Transverse colon (tissue), 4 donors: ENCODE measurements around the gene TRHDE.

Experiments
- CTCF ChIP-seq, 5 experiments: fragments of 200-600 bp in 3 of 5; fragments of 450-650 bp in 2 of 5; sonication (generic) in 3 of 5; IDR thresholded peaks; 1 replicate in 2 of 5; 2 replicates in 3 of 5; pipeline ENCODE4 v1.5.1; 2016 to 2017; ENCODE audit warnings: antibody characterized with exemption in 5 of 5, inconsistent platforms in 3 of 5, mild to moderate bottlenecking in 2 of 5, moderate library complexity in 1 of 5
- POLR2A ChIP-seq: fragments of 450-650 bp; IDR thresholded peaks from one replicate; pipeline ENCODE4 v1.6.1; 2016; ENCODE audit warnings: antibody characterized with exemption, mild to moderate bottlenecking, moderate library complexity
- POLR2AphosphoS5 ChIP-seq, 3 donors: sonication (generic); formaldehyde crosslinking; IDR thresholded peaks; one replicate each; pipeline ENCODE4 v1.6.1; 2016; ENCODE audit warnings: antibody characterized with exemption in 3 of 3

GRCh38 chr12:72471806-72472205 is 199.6 kb downstream of the TRHDE start:
- TF ChIP-seq CTCF (IDR thresholded peaks at IDR 0.05) (no peak), POLR2A (no peak), POLR2AphosphoS5 (IDR thresholded peaks at IDR 0.05) (no peak)
